ENCODE measurements around the gene RPS2.

RPS2 gene

GRCh38 chr16:2001456-2002355 lies 37.1 kb upstream of the RPS2 start:
- TF ChIP-seq SIN3A (IDR thresholded peaks at IDR 0.05; ENCODE audit: borderline replicate concordance, insufficient read depth, low read length) = no peak
- no peak for TF ChIP-seq TAF1 (IDR thresholded peaks at IDR 0.05; ENCODE audit: borderline replicate concordance, insufficient read depth, low read length)
- TF ChIP-seq POLR2AphosphoS5 (IDR thresholded peaks at IDR 0.05; ENCODE audit: low read depth, low read length) = no peak
- TF ChIP-seq FOXP2 (optimal IDR thresholded peaks at IDR 0.05; ENCODE audit: borderline replicate concordance, extremely low read depth, extremely low read length, insufficient read depth) = no peak
- TF ChIP-seq REST (IDR thresholded peaks at IDR 0.05; ENCODE audit: insufficient read depth in 1 of 2, low read depth in 2 of 2, low read length in 2 of 2) = no peak

- TF ChIP-seq SIN3A (IDR thresholded peaks at IDR 0.05; ENCODE audit: borderline replicate concordance, insufficient read depth, low read length) = no peak
- no peak for TF ChIP-seq REST (IDR thresholded peaks at IDR 0.05; ENCODE audit: insufficient read depth in 1 of 2, low read depth in 2 of 2, low read length in 2 of 2)
- no peak for TF ChIP-seq TAF1 (IDR thresholded peaks at IDR 0.05; ENCODE audit: borderline replicate concordance, insufficient read depth, low read length)
- no peak for TF ChIP-seq POLR2AphosphoS5 (IDR thresholded peaks at IDR 0.05; ENCODE audit: low read depth, low read length)
- no peak for TF ChIP-seq FOXP2 (optimal IDR thresholded peaks at IDR 0.05; ENCODE audit: borderline replicate concordance, extremely low read depth, extremely low read length, insufficient read depth)
These were observed 36.4 kb upstream of the RPS2 start for GRCh38 chr16:2001035-2001434.

GRCh38 chr16:1999866-2000514 lies 35.4 kb upstream of the RPS2 start:
- TF ChIP-seq POLR2AphosphoS5 (IDR thresholded peaks at IDR 0.05; ENCODE audit: low read depth, low read length) (no peak), SIN3A (IDR thresholded peaks at IDR 0.05; ENCODE audit: borderline replicate concordance, insufficient read depth, low read length) (no peak), TAF1 (IDR thresholded peaks at IDR 0.05; ENCODE audit: borderline replicate concordance, insufficient read depth, low read length) (no peak), REST (IDR thresholded peaks at IDR 0.05; ENCODE audit: insufficient read depth in 1 of 2, low read depth in 2 of 2, low read length in 2 of 2) (no peak), FOXP2 (optimal IDR thresholded peaks at IDR 0.05; ENCODE audit: borderline replicate concordance, extremely low read depth, extremely low read length, insufficient read depth) (no peak)

GRCh38 chr16:1998852-1999801 lies 34.5 kb upstream of the RPS2 start:
- TF ChIP-seq SIN3A (IDR thresholded peaks at IDR 0.05; ENCODE audit: borderline replicate concordance, insufficient read depth, low read length) (no peak), REST (IDR thresholded peaks at IDR 0.05; ENCODE audit: insufficient read depth in 1 of 2, low read depth in 2 of 2, low read length in 2 of 2) (no peak), POLR2AphosphoS5 (IDR thresholded peaks at IDR 0.05; ENCODE audit: low read depth, low read length) (no peak), TAF1 (IDR thresholded peaks at IDR 0.05; ENCODE audit: borderline replicate concordance, insufficient read depth, low read length) (no peak), FOXP2 (optimal IDR thresholded peaks at IDR 0.05; ENCODE audit: borderline replicate concordance, extremely low read depth, extremely low read length, insufficient read depth) (no peak)

Measured in PFSK-1 (cell line).